Panc1 (cell line): Measurements from ENCODE around the gene ADISSP. TPM values are rescaled to one million over a fixed set of nuclear protein-coding genes. Genes with fewer than 3 reads are reported as not detected.
A peak's percentile ranks its signal among the peaks of the same experiment; 100 is the strongest.

Experiments used
- ATAC-seq: fragments of 200-7000 bp; cut with Tn5 transposase; 2 replicates; pipeline ENCODE4 v1.9.1; 2020; ENCODE audit warnings: mild to moderate bottlenecking, moderate library complexity
- BruUV-seq: library from RNA; stranded (reverse); fragments of 400-500 nt; replicated peaks from 2 replicates; lab custom pipeline; 2021; lab: Mats Ljungman, UMichigan
- CTCF ChIA-PET: fragments of 300-600 bp; sonication (Branson Sonifier 250); formaldehyde crosslinking; loops from one replicate; lab custom pipeline; 2022; ENCODE audit warnings: antibody characterized with exemption; lab: Charles Lee
- POLR2A ChIA-PET: fragments of 300-600 bp; sonication (Branson Sonifier 250); formaldehyde crosslinking; loops from one replicate; lab custom pipeline; 2022; ENCODE audit warnings: antibody characterized with exemption; lab: Charles Lee
- DNase-seq: peaks from one replicate; pipeline ENCODE4 v3.0.0-alpha.2; 2010; ENCODE audit warnings: low read depth, low spot score
- H3K27ac ChIP-seq: 2 replicates; pipeline ENCODE4 v1.5.1; 2011; ENCODE audit warnings: mild to moderate bottlenecking, low read length, inconsistent platforms
- H3K27me3 ChIP-seq: fragments of 200-500 bp; sonication (Bioruptor generic); 2 replicates; pipeline ENCODE4 v1.6.0; 2014; ENCODE audit warnings: low read length, inconsistent platforms; ENCODE audit not compliant: control insufficient read depth, insufficient read depth
- H3K36me3 ChIP-seq: fragments of 200-500 bp; sonication (Bioruptor generic); 2 replicates; pipeline ENCODE4 v1.5.1; 2014; ENCODE audit warnings: inconsistent platforms, mild to moderate bottlenecking, low read length, moderate library complexity; ENCODE audit not compliant: control insufficient read depth, insufficient read depth
- H3K4me1 ChIP-seq: 2 replicates; pipeline ENCODE4 v1.5.1; 2011; ENCODE audit warnings: inconsistent platforms, mild to moderate bottlenecking, low read length, moderate library complexity; ENCODE audit not compliant: control insufficient read depth, insufficient read depth
- H3K4me3 ChIP-seq, 2 experiments: 2 replicates each; pipeline ENCODE4 v1.5.1; 2011 to 2012; ENCODE audit warnings: low read depth in 2 of 2, low read length in 2 of 2, mild to moderate bottlenecking in 2 of 2, inconsistent platforms in 1 of 2, moderate library complexity in 1 of 2
- H3K9me3 ChIP-seq: fragments of 200-500 bp; sonication (Bioruptor generic); 2 replicates; pipeline ENCODE4 v1.5.1; 2014; ENCODE audit warnings: low read depth, mild to moderate bottlenecking, inconsistent platforms, low read length, moderate library complexity; ENCODE audit not compliant: control insufficient read depth, insufficient read depth
- CTCF ChIP-seq: fragments of 450-650 bp; IDR thresholded peaks from 2 replicates; pipeline ENCODE4 v1.5.1; 2017; ENCODE audit warnings: mild to moderate bottlenecking
- POLR2AphosphoS5 ChIP-seq: IDR thresholded peaks from 2 replicates; pipeline ENCODE4 v1.6.1; 2012; ENCODE audit warnings: mild to moderate bottlenecking, low read depth, low read length, moderate library complexity
- REST ChIP-seq, 2 experiments: IDR thresholded peaks; 2 replicates each; pipeline ENCODE4 v1.6.1; 2011 to 2012; ENCODE audit warnings: low read depth in 2 of 2, control low read depth in 1 of 2, low read length in 1 of 2, mild to moderate bottlenecking in 1 of 2, moderate library complexity in 1 of 2; ENCODE audit not compliant: insufficient read depth in 1 of 2
- SIN3A ChIP-seq: IDR thresholded peaks from 2 replicates; pipeline ENCODE4 v1.6.1; 2012; ENCODE audit warnings: low read depth, mild to moderate bottlenecking, low read length, moderate library complexity, borderline replicate concordance; ENCODE audit not compliant: insufficient read depth
- TCF7L2 ChIP-seq: IDR thresholded peaks from 2 replicates; pipeline ENCODE4 v1.6.1; 2011; ENCODE audit warnings: mild to moderate bottlenecking, low read depth, low read length, inconsistent platforms
- in situ Hi-C: cut with HindIII; loops from 2 replicates; pipeline ENCODE4 v1.10.0; 2016; ENCODE audit warnings: low sequenced_read_pairs, low pct_unique_long_range_greater_than_20kb
- intact Hi-C: fragments of 100-400 bp; cut with micrococcal nuclease; formaldehyde crosslinking; loops from one replicate; pipeline ENCODE4 v1.10.0; 2022; ENCODE audit not compliant: unreplicated experiment
- total RNA-seq: library from RNA; stranded (reverse); gene quantifications from one replicate; pipeline ENCODE4 v1.2.1, GENCODE V29; 2021; ENCODE audit not compliant: unreplicated experiment

The ADISSP gene
- total RNA-seq, 1 experiment from 2014 or later, result 100 TPM

- H3K9me3 ChIP-seq, result no peaks in the 10 kb centered on the region
- TF ChIP-seq TCF7L2, result no peak
- no peak for TF ChIP-seq SIN3A
- TF ChIP-seq CTCF, result peak; percentile 98
- no peak for TF ChIP-seq POLR2AphosphoS5
- H3K27ac ChIP-seq, result no peak overlapping the region
- H3K4me3 ChIP-seq, result peak overlapping the region; percentile 30 to 47
- no peaks in the 10 kb centered on the region for H3K36me3 ChIP-seq
- H3K4me1 ChIP-seq, result no peaks in the 10 kb centered on the region; the same call in 1 of the 2 replicates
- in situ Hi-C loops (no loop called here), intact Hi-C loops (loop anchor here (10.0 kb wide), 1 partner anchor 75 kb away; no protein-coding TSS in a partner anchor)
- peak; percentile 54 for ATAC-seq
- BruUV-seq, result no TSS peak
- DNase-seq, result no peak
- POLR2A ChIA-PET, result no interaction called here
- H3K27me3 ChIP-seq, result peaks cover 6% of the 10 kb centered on the region
- CTCF ChIA-PET, result interaction anchor here (0.7 to 2.1 kb wide), 4 partner anchors 19 to 73 kb away, joined by 3 to 10 read pairs (median 4); no protein-coding TSS in a partner anchor
Observed at GRCh38 chr20:3749689-3750531, 17.6 kb downstream of the ADISSP start.

DNA sequence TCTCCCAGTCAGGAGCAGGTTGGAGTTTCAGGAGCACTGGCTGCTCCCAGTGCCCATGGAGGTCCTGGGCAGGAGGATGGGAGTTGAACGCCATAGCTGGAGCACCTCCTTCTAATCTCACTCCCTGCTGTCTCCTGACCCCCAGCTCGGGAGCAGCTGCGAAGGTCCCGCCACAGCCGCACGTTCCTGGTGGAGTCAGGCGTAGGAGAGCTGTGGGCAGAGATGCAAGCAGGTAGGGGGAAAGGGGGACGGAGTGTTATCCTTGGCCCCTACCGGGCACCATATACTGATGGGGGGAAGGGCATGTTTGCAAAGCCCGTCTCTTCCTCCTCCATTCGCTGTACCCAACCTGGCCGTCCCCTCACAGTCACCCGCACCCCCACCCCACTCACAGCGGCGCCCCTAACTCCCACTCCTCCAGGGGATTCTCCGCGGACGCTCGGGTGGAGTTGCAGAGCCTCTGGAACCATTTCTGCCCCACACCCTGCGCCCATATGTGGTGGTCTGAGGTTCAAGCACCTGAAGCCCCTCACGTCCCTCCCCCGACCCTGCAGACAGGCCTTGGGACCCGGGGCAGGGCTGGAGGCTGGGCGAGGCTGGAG, 18.4 kb downstream of the ADISSP start:
- no peak overlapping the region for H3K27ac ChIP-seq
- H3K4me1 ChIP-seq, result no peaks in the 10 kb centered on the region; the same call in 1 of the 2 replicates
- no TSS peak for BruUV-seq
- intact Hi-C loops (loop anchor here (10.0 kb wide), 1 partner anchor 74 kb away; no protein-coding TSS in a partner anchor), in situ Hi-C loops (no loop called here)
- H3K4me3 ChIP-seq, result peak overlapping the region in 1 of 2 experiments; percentile 30; a peak in 1 of 4 replicates
- peaks cover 6% of the 10 kb centered on the region for H3K27me3 ChIP-seq
- TF ChIP-seq TCF7L2, result no peak
- no peak for TF ChIP-seq REST (IDR thresholded peaks at IDR 0.05; ENCODE audit: insufficient read depth in 1 of 2, low read depth in 2 of 2, low read length in 1 of 2)
- TF ChIP-seq CTCF, result no peak
- no peak for TF ChIP-seq POLR2AphosphoS5
- no peak for TF ChIP-seq SIN3A
- H3K36me3 ChIP-seq, result no peaks in the 10 kb centered on the region
- H3K9me3 ChIP-seq, result no peaks in the 10 kb centered on the region
- no peak for ATAC-seq
- ChIA-PET CTCF (interaction anchor here (0.7 to 2.1 kb wide), 4 partner anchors 19 to 72 kb away, joined by 3 to 10 read pairs (median 4); no protein-coding TSS in a partner anchor), POLR2A (no interaction called here)
- DNase-seq, result no peak
